ENCODE measurements around the gene GRM2.

GRM2 gene

DNA sequence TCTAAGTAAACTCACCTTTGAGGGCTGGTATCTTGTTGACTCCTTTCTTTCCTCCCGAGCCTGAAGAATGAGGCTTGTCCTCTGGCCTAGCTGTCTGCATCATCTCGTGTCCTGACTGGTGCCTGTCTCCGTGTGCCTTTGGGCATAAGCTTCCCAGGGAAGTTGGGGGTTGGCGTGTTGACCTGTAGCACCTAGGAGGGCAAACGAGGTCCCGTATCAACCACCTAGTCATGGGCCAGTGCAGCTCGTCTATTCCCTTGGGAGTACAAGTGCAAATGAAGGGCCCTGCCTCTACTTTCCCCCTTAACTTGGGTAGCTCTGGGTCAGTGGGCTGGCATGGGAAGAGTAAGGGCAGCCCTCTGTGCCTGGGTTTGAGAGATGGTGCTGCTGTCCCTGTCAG is 27.1 kb upstream of the GRM2 start:
- in situ Hi-C loops (cut with MboI; ENCODE audit: low sequenced_read_pairs): no loop called here

DNA sequence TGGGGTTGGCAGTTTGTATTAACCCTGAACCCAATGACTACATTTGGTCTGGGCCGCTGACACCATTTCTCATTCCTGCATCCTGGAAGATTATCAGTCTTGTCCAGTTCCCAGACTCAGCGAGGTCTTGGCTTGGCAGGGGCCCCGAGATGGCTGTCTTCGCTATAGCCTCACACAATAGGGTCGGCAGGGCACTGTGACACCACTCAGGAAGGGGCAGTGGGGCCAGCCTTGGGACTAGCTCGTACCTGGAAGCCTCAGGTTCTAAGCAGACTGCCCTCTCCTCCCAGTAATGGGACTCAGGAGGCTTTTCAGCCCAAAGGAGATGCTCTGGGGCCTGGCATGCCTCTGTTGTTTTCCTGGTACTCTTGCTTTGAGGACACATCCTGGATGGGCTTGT is 26.7 kb upstream of the GRM2 start:
- in situ Hi-C loops (cut with MboI; ENCODE audit: low sequenced_read_pairs): no loop called here

- in situ Hi-C loops (cut with MboI; ENCODE audit: low sequenced_read_pairs): no loop called here
These were observed 26.1 kb upstream of the GRM2 start for GRCh38 chr3:51680663-51681230.

- in situ Hi-C loops (cut with MboI; ENCODE audit: low sequenced_read_pairs): no loop called here
These were observed 25.4 kb upstream of the GRM2 start for GRCh38 chr3:51681453-51681852.

DNA sequence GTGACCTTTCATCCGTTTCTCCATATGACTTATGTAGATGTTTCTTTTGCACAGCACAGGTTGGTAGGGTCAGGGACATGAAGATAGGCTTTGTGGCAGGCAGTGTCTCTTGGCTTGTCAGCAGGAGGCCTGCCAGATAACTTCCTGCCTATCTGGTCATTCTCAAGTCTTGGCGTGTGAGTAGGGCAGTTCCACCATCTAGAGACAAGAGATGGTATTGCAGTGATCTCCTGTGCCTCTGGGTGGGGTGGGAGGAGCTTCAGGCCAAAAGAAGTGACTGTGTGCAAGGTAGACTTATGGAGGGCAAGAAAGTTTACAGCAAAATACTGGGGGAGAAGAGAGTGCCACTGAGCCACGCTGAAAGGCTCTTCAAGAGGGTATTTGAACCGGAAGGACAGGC is 24.8 kb upstream of the GRM2 start:
- in situ Hi-C loops (cut with MboI; ENCODE audit: low sequenced_read_pairs): no loop called here

GRCh38 chr3:51682526-51682925 is 24.3 kb upstream of the GRM2 start:
- in situ Hi-C loops (cut with MboI; ENCODE audit: low sequenced_read_pairs): no loop called here

DNA sequence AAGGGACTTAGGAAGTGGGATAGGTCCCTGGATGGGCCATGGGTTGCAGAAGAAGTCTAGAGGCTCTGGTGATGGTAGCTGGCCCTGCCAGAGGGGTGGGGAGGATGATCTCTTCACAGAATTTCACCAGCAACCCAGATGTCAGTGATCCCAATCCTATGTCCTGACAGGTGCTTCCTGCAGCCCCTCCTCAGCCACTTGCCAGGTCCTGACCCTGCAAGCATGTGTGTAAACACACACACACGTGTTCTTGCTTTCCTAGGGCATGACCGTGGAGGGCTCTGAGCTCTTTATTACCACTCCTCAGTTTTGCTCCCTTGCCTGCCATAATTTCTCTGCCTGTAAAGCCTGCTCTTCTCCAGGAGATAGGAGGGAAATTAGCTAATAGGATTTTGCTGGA is 23.3 kb upstream of the GRM2 start:
- in situ Hi-C loops (cut with MboI; ENCODE audit: low sequenced_read_pairs): no loop called here

GRCh38 chr3:51684971-51685751 is 21.7 kb upstream of the GRM2 start:
- in situ Hi-C loops (cut with MboI; ENCODE audit: low sequenced_read_pairs): no loop called here

GRCh38 chr3:51686056-51686455 is 20.8 kb upstream of the GRM2 start:
- in situ Hi-C loops (cut with MboI; ENCODE audit: low sequenced_read_pairs): no loop called here

GRCh38 chr3:51686512-51687215 is 20.2 kb upstream of the GRM2 start:
- in situ Hi-C loops (cut with MboI; ENCODE audit: low sequenced_read_pairs): no loop called here

- in situ Hi-C loops (cut with MboI; ENCODE audit: low sequenced_read_pairs): no loop called here
These were observed 19.2 kb upstream of the GRM2 start for GRCh38 chr3:51687431-51688205.

DNA sequence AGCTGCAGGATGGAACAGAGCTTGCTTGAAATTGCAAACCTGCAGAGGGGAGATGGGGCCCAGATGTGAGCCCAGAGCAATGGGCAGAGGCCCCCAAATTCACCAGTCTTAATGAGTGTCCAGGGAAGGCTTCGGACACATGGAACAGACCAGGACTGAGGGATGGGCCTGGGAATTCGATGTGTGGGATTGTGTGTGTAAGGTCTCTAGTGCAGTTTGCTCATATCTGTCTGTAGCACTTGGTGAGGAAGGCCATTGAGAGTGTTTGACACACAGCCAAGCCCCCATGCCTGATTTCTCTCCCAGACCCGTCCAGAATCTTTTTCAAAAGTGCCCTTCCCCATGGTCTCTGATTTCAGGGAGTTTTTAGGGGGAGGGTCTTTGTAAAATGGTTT is 18.7 kb upstream of the GRM2 start:
- in situ Hi-C loops (cut with MboI; ENCODE audit: low sequenced_read_pairs): no loop called here

DNA sequence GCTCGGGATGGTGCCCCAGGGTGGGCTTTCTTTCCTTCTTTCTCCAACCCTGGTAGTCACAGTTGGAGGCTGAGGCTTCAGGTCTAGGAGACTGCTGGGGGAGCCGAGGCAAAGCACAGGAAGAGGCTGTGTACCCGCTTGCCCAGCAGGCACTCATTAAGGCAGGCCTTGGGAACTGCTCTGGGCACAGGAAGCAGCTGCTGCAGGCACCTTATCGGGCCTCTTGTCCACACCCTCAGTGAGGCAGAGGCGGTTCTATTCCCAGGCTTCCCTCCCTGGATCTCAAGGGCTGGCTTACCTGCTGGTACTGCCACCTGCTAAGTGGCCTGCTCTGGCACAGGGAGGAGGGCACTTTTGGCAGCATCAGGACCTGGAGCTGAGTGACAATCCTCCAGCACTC is 15.8 kb upstream of the GRM2 start:
- in situ Hi-C loops (cut with MboI; ENCODE audit: low sequenced_read_pairs): no loop called here

GRCh38 chr3:51691949-51692348 is 14.9 kb upstream of the GRM2 start:
- in situ Hi-C loops (cut with MboI; ENCODE audit: low sequenced_read_pairs): no loop called here

DNA sequence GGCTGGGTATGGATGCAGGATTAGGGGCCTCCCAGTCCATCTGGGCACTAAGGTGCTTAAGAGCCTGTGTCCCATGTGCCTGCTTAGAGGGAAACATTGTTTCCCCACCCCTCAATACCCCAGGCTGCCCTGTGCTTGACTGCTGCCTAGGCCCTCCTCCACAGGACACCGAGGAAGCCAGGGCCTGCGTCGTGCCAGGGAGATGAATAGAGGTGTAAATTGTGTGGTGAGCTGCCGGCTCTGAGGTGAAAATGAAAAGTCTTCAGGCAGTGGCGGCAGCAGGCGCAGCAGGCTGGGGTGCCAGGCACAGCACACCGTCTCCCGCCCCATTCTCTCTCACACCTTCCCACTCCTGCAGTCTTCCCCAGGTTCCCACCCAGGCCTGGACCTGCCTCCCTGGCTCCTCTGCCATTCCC is 13.9 kb upstream of the GRM2 start:
- in situ Hi-C loops (cut with MboI; ENCODE audit: low sequenced_read_pairs): no loop called here

GRCh38 chr3:51696954-51697353 is 9.9 kb upstream of the GRM2 start:
- in situ Hi-C loops (cut with MboI; ENCODE audit: low sequenced_read_pairs): no loop called here

- in situ Hi-C loops (cut with MboI; ENCODE audit: low sequenced_read_pairs): no loop called here
These were observed 8.7 kb upstream of the GRM2 start for GRCh38 chr3:51698209-51698608.

- in situ Hi-C loops (cut with MboI; ENCODE audit: low sequenced_read_pairs): no loop called here
These were observed 6.5 kb upstream of the GRM2 start for GRCh38 chr3:51700403-51700802.

DNA sequence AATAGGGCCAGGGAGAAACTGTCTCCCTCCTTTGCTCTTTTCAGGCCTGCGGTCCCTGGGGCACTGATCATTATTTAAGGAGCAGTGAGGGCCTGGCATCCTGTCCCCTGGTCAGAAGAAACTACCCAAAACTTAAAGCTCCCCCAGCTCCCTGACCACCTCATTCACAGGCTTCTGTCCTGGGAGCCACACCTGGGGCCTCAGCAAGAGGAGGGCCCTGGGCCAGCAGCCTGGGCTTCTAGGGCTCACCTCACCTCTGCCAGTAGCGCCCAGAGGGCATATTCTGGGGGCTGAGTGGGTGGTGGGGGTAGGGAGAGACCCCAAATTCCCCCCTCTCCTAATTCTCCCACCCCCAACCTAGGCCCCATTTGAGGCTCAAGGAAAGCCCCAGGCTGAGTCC is 4.7 kb upstream of the GRM2 start:
- in situ Hi-C loops (cut with MboI; ENCODE audit: low sequenced_read_pairs): no loop called here

DNA sequence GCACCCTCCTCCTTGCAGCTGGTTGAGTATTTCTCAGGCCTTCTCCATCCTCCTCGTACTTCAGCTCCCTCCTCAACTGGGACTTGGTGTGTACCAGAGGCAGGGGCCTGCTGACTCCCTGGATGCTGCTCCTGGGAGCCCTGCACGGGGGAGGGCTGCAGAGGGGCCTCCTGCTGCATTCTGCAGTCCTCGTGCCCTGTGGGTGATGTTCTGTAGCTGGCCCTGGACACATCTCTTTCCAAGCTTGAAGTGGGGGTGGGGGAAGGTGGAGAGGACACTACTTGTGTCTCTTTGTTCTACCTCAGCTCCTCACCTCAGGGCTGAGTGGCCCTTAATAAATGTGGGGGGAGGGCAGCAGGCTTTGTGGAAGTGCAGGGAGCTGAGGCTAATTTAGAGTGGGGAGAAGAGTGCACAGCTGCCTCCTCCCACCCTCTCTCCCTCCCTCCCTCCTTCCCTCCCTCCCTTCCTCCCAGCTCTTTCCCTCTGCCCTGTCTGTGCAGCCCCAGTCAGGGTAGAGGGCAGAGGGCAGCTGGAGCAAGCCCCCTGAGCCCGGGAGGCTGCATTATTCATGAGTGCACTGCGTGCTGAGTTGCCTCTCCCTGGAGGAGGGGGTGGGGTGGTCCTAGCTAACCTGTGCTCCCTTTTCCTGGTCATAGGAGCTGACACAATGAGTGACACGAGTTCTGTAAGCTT is 3.7 kb upstream of the GRM2 start:
- in situ Hi-C loops (cut with MboI; ENCODE audit: low sequenced_read_pairs): no loop called here
